NCI-H1092 treated with DMSO at 0.1 percent for 48 hours (cell line): Measurements from ENCODE around the gene TIAM1.
A peak's percentile ranks its signal among the peaks of the same experiment; 100 is the strongest.

Experiments
- DNase-seq: peaks from one replicate; lab custom pipeline; 2025; lab: John Stamatoyannopoulos, UW

The TIAM1 gene

GRCh38 chr21:31164713-31165694 lies 179.1 kb downstream of the TIAM1 start:
- no peak for DNase-seq

- no peak for DNase-seq
These were observed 181.2 kb downstream of the TIAM1 start for GRCh38 chr21:31162827-31163226.

GRCh38 chr21:31162079-31162699 lies 181.9 kb downstream of the TIAM1 start:
- DNase-seq, result no peak

GRCh38 chr21:31161157-31161556 lies 182.9 kb downstream of the TIAM1 start:
- DNase-seq, result no peak

- DNase-seq, result no peak
These were observed 184.3 kb downstream of the TIAM1 start for GRCh38 chr21:31159808-31160207.

- no peak for DNase-seq
These were observed 185.1 kb downstream of the TIAM1 start for GRCh38 chr21:31158789-31159581.

GRCh38 chr21:31157756-31158155 lies 186.3 kb downstream of the TIAM1 start:
- DNase-seq, result no peak

GRCh38 chr21:31156662-31157061 lies 187.4 kb downstream of the TIAM1 start:
- DNase-seq, result no peak

GRCh38 chr21:31156169-31156568 lies 187.9 kb downstream of the TIAM1 start:
- DNase-seq, result no peak

GRCh38 chr21:31151156-31152045 lies 192.7 kb downstream of the TIAM1 start:
- DNase-seq, result no peak

GRCh38 chr21:31145274-31145673 lies 198.8 kb downstream of the TIAM1 start:
- no peak for DNase-seq

- no peak for DNase-seq
These were observed 201.0 kb downstream of the TIAM1 start for GRCh38 chr21:31143036-31143435.

GRCh38 chr21:31142600-31142999 lies 201.5 kb downstream of the TIAM1 start:
- no peak for DNase-seq

GRCh38 chr21:31141389-31142000 lies 202.6 kb downstream of the TIAM1 start:
- no peak for DNase-seq

GRCh38 chr21:31140676-31141075 lies 203.4 kb downstream of the TIAM1 start:
- no peak for DNase-seq

GRCh38 chr21:31140025-31140424 lies 204.0 kb downstream of the TIAM1 start:
- no peak for DNase-seq

- no peak for DNase-seq
These were observed 206.1 kb downstream of the TIAM1 start for GRCh38 chr21:31137960-31138359.

- peak; percentile 10 for DNase-seq
These were observed 207.2 kb downstream of the TIAM1 start for GRCh38 chr21:31136891-31137290.

GRCh38 chr21:31135531-31136184 lies 208.4 kb downstream of the TIAM1 start:
- no peak for DNase-seq

- DNase-seq, result no peak
These were observed 210.7 kb downstream of the TIAM1 start for GRCh38 chr21:31133243-31133830.
